Large intestine (tissue), 3 donors: ENCODE results near the gene SCYGR7. TPM values are rescaled to one million over a fixed set of nuclear protein-coding genes. Genes with fewer than 3 reads are reported as not detected.
"Not testable (repeated sequence)": the region's sequence is repeated elsewhere in the genome, so short reads cannot be mapped to it uniquely, and the experiment has no call there.

Experiments
- DNase-seq, 2 donors: peaks; one replicate each; pipeline versions ENCODE4 v3.0.0 to v3.0.0-alpha.2; 2013
- H3K27ac ChIP-seq: one replicate; pipeline ENCODE4 v1.5.1; 2013; ENCODE audit warnings: low read length
- H3K27me3 ChIP-seq: 2 replicates; pipeline ENCODE4 v1.6.1; 2013; ENCODE audit warnings: low read length; ENCODE audit not compliant: control insufficient read depth, insufficient read depth
- H3K36me3 ChIP-seq: 2 replicates; pipeline ENCODE4 v1.6.1; 2013; ENCODE audit warnings: low read length; ENCODE audit not compliant: control insufficient read depth, insufficient read depth
- H3K4me1 ChIP-seq: one replicate; pipeline ENCODE4 v1.6.1; 2013; ENCODE audit warnings: low read length; ENCODE audit not compliant: control insufficient read depth, insufficient read depth
- H3K4me3 ChIP-seq: one replicate; pipeline ENCODE4 v1.5.1; 2013; ENCODE audit warnings: low read length
- H3K9me3 ChIP-seq: one replicate; pipeline ENCODE4 v1.6.1; 2013; ENCODE audit warnings: mild to moderate bottlenecking, low read depth, low read length, moderate library complexity; ENCODE audit not compliant: control insufficient read depth
- WGBS: methylation state at CpG from one replicate; pipeline ENCODE4 v1.1.5; 2013; ENCODE audit warnings: low lambda C conversion rate; ENCODE audit not compliant: insufficient coverage; 5-methylcytosine and 5-hydroxymethylcytosine counted together
- polyA plus RNA-seq: library from polyadenylated mRNA; unstranded; fragments of 120-200 nt; gene quantifications from one replicate; pipeline ENCODE4 v1.2.1, GENCODE V29; 2013

The SCYGR7 gene
- polyA plus RNA-seq, 1 donor = not detected

DNA sequence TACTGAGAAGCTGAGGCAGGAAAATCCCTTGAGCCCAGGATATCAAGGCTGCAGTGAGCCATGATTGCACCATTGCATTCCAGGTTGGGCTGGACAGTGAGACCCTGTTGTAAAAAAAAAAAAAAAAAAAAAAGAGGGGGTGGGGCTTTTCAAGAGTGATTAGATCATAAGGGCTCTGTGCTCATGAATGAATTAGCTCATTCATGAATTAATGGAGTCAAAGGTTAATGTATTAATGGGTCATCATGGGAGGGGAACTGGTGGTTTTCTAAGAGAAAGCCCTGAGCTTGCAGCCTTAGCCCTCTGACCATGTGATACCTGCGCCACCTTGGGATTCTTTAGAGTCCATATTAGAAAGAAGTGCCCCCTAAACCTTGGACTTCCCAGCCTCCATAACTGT is 14.8 kb upstream of the SCYGR7 start:
- DNase-seq = peak; percentile 54 to 83
- H3K36me3 ChIP-seq = no peaks in the 10 kb centered on the region
- H3K4me1 ChIP-seq = peaks cover 18% of the 10 kb centered on the region
- H3K4me3 ChIP-seq = no peak overlapping the region
- H3K9me3 ChIP-seq = no peaks in the 10 kb centered on the region
- peak overlapping the region; percentile 73 for H3K27ac ChIP-seq
- no CpG with 5 or more reads among the region's 1 CpG for WGBS
- H3K27me3 ChIP-seq = no peaks in the 10 kb centered on the region

DNA sequence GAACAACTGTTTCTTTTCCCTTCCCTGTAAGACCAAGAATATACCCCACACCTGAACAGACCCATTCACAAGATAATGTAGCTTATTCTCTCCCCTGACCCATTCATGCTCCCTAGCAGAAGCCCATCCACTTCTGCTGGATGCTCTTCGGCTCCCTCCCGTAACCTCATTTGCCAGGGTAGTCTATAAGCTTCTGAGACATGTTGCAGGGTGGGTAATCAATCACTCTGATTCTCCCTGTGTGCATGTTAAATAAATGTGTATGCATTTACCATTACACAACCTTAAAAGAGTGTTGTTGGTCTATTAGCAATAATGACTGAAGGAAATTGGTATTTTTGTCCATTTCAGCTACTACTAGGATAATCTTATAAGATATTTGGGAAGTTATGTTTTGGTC is 11.6 kb upstream of the SCYGR7 start:
- Histone ChIP-seq H3K9me3 (no peaks in the 10 kb centered on the region), H3K27me3 (no peaks in the 10 kb centered on the region), H3K4me1 (peaks cover 44% of the 10 kb centered on the region), H3K4me3 (peak overlapping the region; percentile 58), H3K27ac (peak overlapping the region; percentile 89), H3K36me3 (no peaks in the 10 kb centered on the region)
- no CpG with 5 or more reads among the region's 2 CpGs for WGBS
- peak in 1 of 2 donors; percentile 44 for DNase-seq

DNA sequence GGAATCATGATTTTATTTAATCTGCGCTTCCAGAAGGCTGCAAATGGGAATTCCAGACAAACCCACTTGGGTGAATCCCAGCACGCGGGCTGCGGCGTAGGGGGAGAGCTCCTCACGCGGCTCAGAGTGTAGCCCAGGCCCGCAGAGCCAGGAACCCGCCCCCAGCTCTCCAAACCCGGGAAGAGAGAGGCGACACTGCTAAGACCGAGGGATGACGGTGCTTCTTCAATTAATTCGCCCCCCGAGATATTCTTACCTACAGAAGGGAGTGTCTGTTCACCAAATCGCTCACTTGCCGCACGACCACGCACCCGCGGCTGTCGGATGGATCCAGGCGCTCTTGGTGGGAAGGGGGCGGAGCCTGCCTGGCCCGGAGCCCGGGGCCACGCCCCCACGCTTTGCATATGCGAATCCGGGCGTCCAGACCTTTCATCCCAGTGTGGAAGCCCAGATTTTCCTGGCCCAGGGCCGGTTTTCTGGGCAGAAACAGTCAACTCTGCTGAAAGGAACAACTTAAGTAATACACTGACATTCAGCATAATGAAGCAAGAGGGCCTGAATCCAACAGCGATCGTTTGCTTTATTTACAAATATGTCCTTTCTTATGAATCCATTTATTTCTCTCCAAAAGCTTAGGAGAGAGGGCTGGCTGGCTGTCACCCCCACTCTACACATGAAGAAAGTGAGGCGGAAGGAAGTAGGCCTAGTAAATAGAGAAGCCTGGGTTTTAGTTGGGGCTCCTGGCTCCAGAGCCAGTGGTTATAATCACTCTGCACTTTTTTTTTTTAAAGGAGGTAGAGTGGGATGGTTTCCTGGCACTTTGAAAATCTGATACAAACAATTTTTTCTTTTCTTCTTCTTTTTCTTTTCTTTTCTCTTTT is 10.2 kb upstream of the SCYGR7 start, which contains the start of gene SLC19A3:
TSS of gene SLC19A3 (minus strand) at position 342 of the 881 bp plus-strand sequence. CDS start 15,710 bp downstream, outside the sequence.
- peak within 1 kb of the TSS; percentile 89 for H3K27ac ChIP-seq
- no CpG with 5 or more reads among the region's 35 CpGs for WGBS
- H3K4me3 ChIP-seq = peak within 1 kb of the TSS; percentile 58
- H3K9me3 ChIP-seq = no peaks in the 10 kb centered on the region
- H3K36me3 ChIP-seq = no peaks in the 10 kb centered on the region
- DNase-seq = peak; percentile 91 to 95
- H3K27me3 ChIP-seq = no peaks in the 10 kb centered on the region
- H3K4me1 ChIP-seq = peaks cover 56% of the 10 kb centered on the region

DNA sequence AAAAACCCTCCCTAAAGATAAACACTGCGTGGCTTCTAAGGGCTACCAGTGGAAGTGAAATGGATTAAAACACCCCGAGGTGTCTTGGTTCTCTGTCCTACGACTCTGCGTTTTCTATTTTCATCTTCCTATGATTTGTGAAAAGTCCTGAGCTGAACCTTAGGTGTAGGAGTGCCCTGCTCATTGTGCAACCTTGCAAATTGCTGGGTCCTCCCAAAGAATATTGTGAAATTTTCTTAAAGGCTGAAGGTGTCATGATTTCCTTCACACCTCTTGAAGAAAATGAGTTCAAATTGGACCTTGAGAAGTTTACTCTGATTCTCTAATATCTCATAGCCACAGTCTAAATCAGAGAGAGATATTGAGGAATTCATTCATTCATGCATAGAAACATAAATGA is 8.5 kb upstream of the SCYGR7 start:
- no CpG with 5 or more reads among the region's 4 CpGs for WGBS
- Histone ChIP-seq H3K4me3 (no peak overlapping the region), H3K4me1 (peaks cover 49% of the 10 kb centered on the region), H3K36me3 (no peaks in the 10 kb centered on the region), H3K27me3 (no peaks in the 10 kb centered on the region), H3K27ac (peak overlapping the region; percentile 30), H3K9me3 (no peaks in the 10 kb centered on the region)
- DNase-seq = peak; percentile 56 to 75

DNA sequence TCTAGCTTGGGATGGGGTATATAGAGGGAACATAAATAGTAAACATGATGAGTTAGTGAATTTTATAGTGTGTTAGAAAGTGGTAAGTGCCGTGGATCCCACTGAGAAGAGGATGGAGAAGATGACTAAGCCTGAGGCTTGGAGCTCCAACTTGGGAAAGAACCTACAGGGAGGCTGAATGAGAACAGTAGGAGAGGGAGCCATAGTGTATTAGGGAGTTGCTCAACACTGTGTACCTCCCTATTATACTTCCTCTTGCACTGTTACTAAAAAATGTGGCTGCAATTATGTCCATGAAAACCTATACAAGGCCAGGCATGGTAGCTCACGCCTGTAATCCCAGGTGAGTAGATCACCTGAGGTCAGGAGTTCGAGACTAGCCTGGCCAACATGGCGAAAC is 7.5 kb upstream of the SCYGR7 start:
- Histone ChIP-seq H3K4me1 (peaks cover 49% of the 10 kb centered on the region), H3K27me3 (no peaks in the 10 kb centered on the region), H3K9me3 (no peaks in the 10 kb centered on the region), H3K36me3 (no peaks in the 10 kb centered on the region), H3K27ac (no peak overlapping the region), H3K4me3 (no peak overlapping the region)
- 100% methylated on average over 1 of the region's 4 CpGs for WGBS
- DNase-seq = no peak

DNA sequence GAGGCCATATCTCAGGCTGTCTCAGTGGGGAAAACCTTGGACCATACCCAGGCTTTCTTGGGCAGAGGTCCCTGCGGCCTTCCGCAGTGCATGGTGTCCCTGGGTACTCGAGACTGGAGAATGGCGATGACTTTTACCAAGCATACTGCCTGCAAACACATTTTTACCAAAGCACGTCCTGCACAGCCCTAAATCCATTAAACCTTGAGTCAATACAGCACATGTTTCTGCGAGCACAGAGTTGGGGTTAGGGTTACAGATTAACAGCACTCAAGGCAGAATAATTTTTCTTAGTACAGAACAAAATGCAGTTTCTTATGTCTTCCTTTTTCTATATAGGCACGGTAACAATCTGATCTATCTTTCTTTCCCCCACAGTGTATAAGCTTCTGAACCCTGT is 5.3 kb upstream of the SCYGR7 start:
- H3K36me3 ChIP-seq, H3K27me3 ChIP-seq, H3K9me3 ChIP-seq, H3K4me3 ChIP-seq: not testable (repeated sequence)
- Histone ChIP-seq H3K27ac (peak overlapping the region; percentile 64), H3K4me1 (peaks cover 49% of the 10 kb centered on the region)
- no CpG with 5 or more reads among the region's 7 CpGs for WGBS
- DNase-seq = peak in 1 of 2 donors; percentile 49

DNA sequence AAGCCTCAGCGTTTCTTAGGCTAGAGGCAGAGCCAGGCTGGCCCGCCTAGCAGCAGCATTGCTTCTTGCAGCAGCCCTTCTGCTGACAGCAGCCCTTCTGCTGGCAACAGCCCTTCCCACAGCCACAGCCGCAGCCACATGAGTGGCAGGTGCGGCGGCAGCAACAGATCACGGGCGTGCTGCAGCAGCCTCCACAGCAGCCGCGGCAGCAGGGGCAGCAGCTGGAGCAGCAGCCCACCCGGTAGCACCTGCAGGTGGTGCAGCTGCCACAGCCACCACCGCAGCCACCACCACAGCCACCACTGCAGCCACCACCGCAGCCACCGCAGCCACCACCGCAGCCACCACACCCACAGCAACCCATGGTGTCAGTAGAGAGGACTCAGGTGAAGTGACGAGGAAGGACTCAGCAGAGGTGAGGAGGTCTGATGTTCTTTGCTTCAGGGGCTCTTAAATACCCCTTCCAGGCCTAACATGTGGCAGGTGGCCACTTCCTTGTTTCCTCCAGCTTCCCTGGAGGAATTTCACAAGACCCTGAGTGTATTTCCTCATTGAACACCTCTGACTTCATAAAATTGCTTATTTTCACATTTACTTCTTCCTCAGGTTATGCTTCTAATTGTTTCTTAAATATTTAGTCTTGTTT is 3.6 kb upstream of the SCYGR7 start, which contains the start of gene SCYGR6:
TSS of gene SCYGR6 (minus strand) at position 364 of the 646 bp plus-strand sequence. CDS start at position 364, 0 bp downstream.
- Histone ChIP-seq H3K36me3 (no peaks in the 10 kb centered on the region), H3K4me1 (peaks cover 36% of the 10 kb centered on the region), H3K27ac (no peak within 1 kb of the TSS), H3K9me3 (no peaks in the 10 kb centered on the region), H3K27me3 (no peaks in the 10 kb centered on the region), H3K4me3 (no peak within 1 kb of the TSS)
- peak in 1 of 2 donors; percentile 43 for DNase-seq
- WGBS = 80% methylated on average over 1 of the region's 15 CpGs

DNA sequence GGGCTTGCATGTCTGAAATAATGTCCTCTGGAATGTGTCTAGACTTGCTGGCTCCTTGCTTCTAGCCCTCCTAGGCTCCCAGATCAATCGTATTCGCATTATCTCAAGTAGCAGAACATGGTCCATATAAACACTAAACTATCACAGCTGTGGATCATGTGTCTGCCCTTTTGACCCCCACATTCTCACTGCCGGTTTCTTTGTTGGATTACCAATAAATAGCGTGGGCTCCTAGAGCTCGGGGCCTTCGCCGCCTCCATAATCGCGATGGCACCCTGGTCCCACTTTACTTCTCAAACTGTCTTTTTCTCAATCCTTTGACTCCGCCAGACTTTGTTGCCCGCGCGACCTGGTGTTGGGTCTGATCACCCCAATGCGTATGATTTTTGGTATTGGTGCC is 11.2 kb downstream of the SCYGR7 start:
- peak overlapping the region; percentile 8 for H3K27ac ChIP-seq
- no peaks in the 10 kb centered on the region for H3K9me3 ChIP-seq
- DNase-seq = peak; percentile 61 to 88
- WGBS = 58% methylated on average over 8 of the region's 14 CpGs
- no peak overlapping the region for H3K4me3 ChIP-seq
- H3K27me3 ChIP-seq = no peaks in the 10 kb centered on the region
- no peaks in the 10 kb centered on the region for H3K36me3 ChIP-seq
- H3K4me1 ChIP-seq = peaks cover 7% of the 10 kb centered on the region

DNA sequence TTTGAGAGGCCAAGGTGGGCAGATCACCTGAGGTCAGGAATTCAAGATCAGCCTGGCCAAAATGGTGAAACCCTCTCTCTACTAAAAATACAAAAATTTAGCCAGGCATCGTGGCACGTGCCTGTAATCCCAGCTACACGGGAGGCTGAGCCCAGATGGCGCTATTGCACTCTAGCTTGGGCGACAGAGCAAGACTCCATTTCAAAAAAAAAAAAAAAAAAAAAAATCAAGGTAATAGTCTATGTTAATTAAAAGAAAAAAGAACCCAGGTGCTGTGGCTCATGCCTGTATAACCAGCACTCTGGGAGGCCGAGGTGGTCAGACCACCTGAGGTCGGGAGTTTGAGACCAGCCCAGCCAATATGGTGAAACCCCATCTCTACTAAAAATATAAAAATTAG is 12.6 kb downstream of the SCYGR7 start:
- DNase-seq, H3K36me3 ChIP-seq: not testable (repeated sequence)
- WGBS = 63% methylated on average over 3 of the region's 7 CpGs

DNA sequence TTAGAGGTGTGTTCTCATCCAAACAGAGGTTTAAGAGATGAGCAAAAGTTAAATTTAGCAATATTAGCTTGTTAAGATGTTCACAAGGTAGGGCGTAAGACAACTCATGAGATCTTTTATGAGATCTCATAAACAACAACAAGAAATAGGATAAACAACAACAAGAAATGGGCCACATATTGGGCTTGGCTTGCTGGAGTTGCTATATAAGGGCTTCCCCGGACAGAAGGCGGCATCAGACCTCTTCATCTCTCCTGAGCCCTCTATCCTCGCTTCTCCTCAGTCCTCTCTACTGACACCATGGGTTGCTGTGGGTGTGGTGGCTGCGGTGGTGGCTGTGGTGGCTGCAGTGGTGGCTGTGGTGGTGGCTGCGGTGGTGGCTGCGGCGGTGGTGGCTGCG is 17.5 kb downstream of the SCYGR7 start, which contains the start of gene SCYGR8:
TSS of gene SCYGR8 (plus strand) at position 301 of the 400 bp plus-strand sequence. CDS start at position 301, 0 bp downstream.
- H3K4me3 ChIP-seq = no peak within 1 kb of the TSS
- H3K9me3 ChIP-seq = no peaks in the 10 kb centered on the region
- H3K4me1 ChIP-seq = no peaks in the 10 kb centered on the region
- no peak within 1 kb of the TSS for H3K27ac ChIP-seq
- 100% methylated on average over 1 of the region's 9 CpGs for WGBS
- H3K36me3 ChIP-seq = no peaks in the 10 kb centered on the region
- no peak for DNase-seq
- H3K27me3 ChIP-seq = no peaks in the 10 kb centered on the region

More for the DNA sequence above, 12.6 kb downstream of the SCYGR7 start:
- not testable (repeated sequence) for H3K4me1 ChIP-seq, H3K27ac ChIP-seq, H3K9me3 ChIP-seq, H3K27me3 ChIP-seq, H3K4me3 ChIP-seq
